Fibroblast of lung (primary cell): ENCODE data around the gene TMEM19.

ENCODE experiments used
- CTCF ChIP-seq, 2 donors: IDR thresholded peaks in 1 of 2; conservative IDR thresholded peaks in 1 of 2; 1 replicate in 1 of 2; 2 replicates in 1 of 2; pipeline ENCODE4 v1.5.1; 2011 to 2012; ENCODE audit warnings: low read length in 2 of 2, control low read depth in 1 of 2, inconsistent platforms in 1 of 2, low read depth in 1 of 2, mild to moderate bottlenecking in 1 of 2
- EZH2 ChIP-seq: IDR thresholded peaks from 2 replicates; pipeline ENCODE4 v1.5.1; 2012; ENCODE audit warnings: low read length, control low read depth, mild to moderate bottlenecking; ENCODE audit errors: missing control alignments

DNA sequence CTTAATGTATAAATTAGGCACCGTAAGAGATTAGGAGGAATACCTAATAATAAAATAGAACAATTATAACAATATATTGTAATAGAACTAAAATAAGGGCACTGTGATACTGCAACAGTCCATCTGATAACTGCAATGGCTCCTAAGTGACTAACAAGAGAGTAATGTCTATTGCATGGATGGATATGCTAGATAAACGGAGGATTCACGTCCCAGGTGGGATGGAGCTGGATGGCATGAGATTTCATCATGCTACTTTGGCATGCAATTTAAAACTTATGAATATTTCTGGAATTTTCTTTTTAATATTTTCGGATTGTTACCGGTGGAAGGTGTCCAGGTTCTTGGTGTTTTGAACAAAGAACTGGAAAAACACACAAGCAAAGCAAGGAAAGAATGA is 2.2 kb upstream of the TMEM19 start:
- TF ChIP-seq EZH2 (no peak), CTCF (conservative IDR thresholded peaks at IDR 0.05 in 1 of 2, IDR thresholded peaks at IDR 0.05 in 1 of 2; ENCODE audit: low read depth in 1 of 2, low read length in 2 of 2) (no peak)
